K562 (cell line): Measurements from ENCODE around the gene SOX12. TPM values are rescaled to one million over a fixed set of nuclear protein-coding genes. Genes with fewer than 3 reads are reported as not detected.

Experiments
- ATF1 ChIP-seq, 2 experiments: fragments of 450-650 bp in 1 of 2; IDR thresholded peaks; 2 replicates each; pipeline ENCODE4 v1.6.1; 2016; ENCODE audit warnings: missing compliant biosample characterization in 1 of 2, missing genetic modification characterization in 1 of 2
- BMI1 ChIP-seq: fragments of 150-350 bp; IDR thresholded peaks from 2 replicates; pipeline ENCODE4 v1.6.1; 2014; ENCODE audit warnings: low read length
- CBFA2T2 ChIP-seq: fragments of 450-650 bp; conservative IDR thresholded peaks from 2 replicates; pipeline ENCODE4 v1.6.1; 2017; ENCODE audit warnings: mild to moderate bottlenecking
- DEAF1 ChIP-seq: fragments of 450-650 bp; formaldehyde crosslinking; IDR thresholded peaks from 2 replicates; pipeline ENCODE4 v1.4.0; 2020; ENCODE audit warnings: mild to moderate bottlenecking, moderate library complexity
- ETS2 ChIP-seq: IDR thresholded peaks from 2 replicates; pipeline ENCODE4 v1.6.1; 2016; ENCODE audit warnings: borderline replicate concordance, missing genetic modification characterization, mild to moderate bottlenecking, moderate library complexity, missing compliant biosample characterization; ENCODE audit not compliant: poor library complexity, severe bottlenecking
- MBD2 ChIP-seq: sonication (generic); IDR thresholded peaks from 2 replicates; pipeline ENCODE4 v1.6.1; 2016; ENCODE audit warnings: low read depth, borderline replicate concordance
- NCOA4 ChIP-seq: fragments of 450-650 bp; IDR thresholded peaks from 2 replicates; pipeline ENCODE4 v1.6.1; 2018; ENCODE audit warnings: mild to moderate bottlenecking; ENCODE audit not compliant: partially characterized antibody
- POLR2AphosphoS2 ChIP-seq: IDR thresholded peaks from 2 replicates; pipeline ENCODE4 v1.6.1; 2012; ENCODE audit warnings: low read length, improper control_type of control experiment
- RBM14 ChIP-seq: fragments of 200-400 bp; formaldehyde crosslinking; IDR thresholded peaks from 2 replicates; pipeline ENCODE4 v1.6.1; 2018; ENCODE audit warnings: low read depth, mild to moderate bottlenecking, low read length, moderate library complexity, borderline replicate concordance; ENCODE audit not compliant: insufficient read depth
- SETDB1 ChIP-seq: IDR thresholded peaks from one replicate; pipeline ENCODE4 v1.6.1; 2012; ENCODE audit warnings: low read length, control low read depth, inconsistent platforms
- SRSF7 ChIP-seq: fragments of 200-400 bp; formaldehyde crosslinking; optimal IDR thresholded peaks from 2 replicates; pipeline ENCODE3; 2017; ENCODE audit warnings: mild to moderate bottlenecking, low read depth, low read length
- SUPT5H ChIP-seq: fragments of 450-650 bp; IDR thresholded peaks from 2 replicates; pipeline ENCODE4 v1.6.1; 2016
- XRCC4 ChIP-seq: IDR thresholded peaks from one replicate; pipeline ENCODE4 v1.6.1; 2011; ENCODE audit not compliant: insufficient read depth, insufficient read length; ENCODE audit errors: extremely low read depth
- ZNF407 ChIP-seq: fragments of 450-650 bp; IDR thresholded peaks from 2 replicates; pipeline ENCODE4 v1.6.1; 2016; ENCODE audit warnings: low read depth
- ZNF583 ChIP-seq: fragments of 250-450 bp; sonication (Bioruptor Pico); IDR thresholded peaks from 2 replicates; pipeline ENCODE4 v1.4.0; 2020
- ZNF740 ChIP-seq, 3 experiments: fragments of 200-800 bp in 1 of 3; sonication (Bioruptor generic) in 1 of 3; sonication (generic) in 1 of 3; formaldehyde crosslinking in 1 of 3; IDR thresholded peaks; 2 replicates each; pipeline versions ENCODE4 v1.6.1 to v1.8.0; 2016 to 2022; ENCODE audit warnings: mild to moderate bottlenecking in 2 of 3, missing compliant biosample characterization in 2 of 3, missing genetic modification characterization in 2 of 3, missing genetic modification reagents in 1 of 3
- polyA plus RNA-seq, 8 experiments: library from polyadenylated mRNA; depleted of rRNA in 4 of 8; stranded (reverse) in 5 of 8; unstranded in 3 of 8; fragments of >200 nt; fragmentation: Nextera tagmentation in 2 of 8; fragmentation: Illumina TruSeq in 1 of 8; extraction: Ambion mirVana in 2 of 8; extraction: Trizol in 1 of 8; gene quantifications; 2 replicates each; pipeline versions ENCODE4 v1.2.1 to v1.2.3, GENCODE V29; 2011 to 2014; ENCODE audit warnings: inconsistent platforms in 1 of 8, missing spikeins in 1 of 8
- total RNA-seq, 7 experiments: library from RNA; depleted of rRNA in 6 of 7; stranded (reverse); fragments of >200 nt in 6 of 7; fragmentation: Illumina TruSeq in 2 of 7; extraction: Trizol in 2 of 7; gene quantifications; 2 replicates each; pipeline versions ENCODE4 v1.2.1 to v1.2.3, GENCODE V29; 2011 to 2021; ENCODE audit warnings: low replicate concordance in 1 of 7

SOX12 gene
- total and polyA plus RNA-seq, 9 of the 15 experiments (the other 6 are each of a cell fraction or from before 2014, with no cell fraction given), result 0.42 to 26.3 (median 2.6) TPM

GRCh38 chr20:362271-363254 is 37.2 kb downstream of the SOX12 start (continued):
- peak; percentile 44 for TF ChIP-seq DEAF1 (CRISPR knock-in tag)
- no peak for TF ChIP-seq ETS2
- TF ChIP-seq RBM14, result no peak
- no peak for TF ChIP-seq XRCC4
- no peak for TF ChIP-seq ZNF407
- TF ChIP-seq NCOA4, result no peak
- TF ChIP-seq SETDB1, result no peak
- TF ChIP-seq ZNF583 (CRISPR knock-in tag), result peak; percentile 89
- TF ChIP-seq CBFA2T2, result no peak
- TF ChIP-seq BMI1, result no peak
- TF ChIP-seq ATF1 (CRISPR knock-in tag; IDR thresholded peaks at IDR 0.05), result no peak
- peak; percentile 27 for TF ChIP-seq ATF1 (tag; IDR thresholded peaks at IDR 0.05)
- TF ChIP-seq SRSF7, result no peak
- TF ChIP-seq POLR2AphosphoS2, result no peak
- TF ChIP-seq MBD2, result no peak
- TF ChIP-seq SUPT5H, result no peak
- TF ChIP-seq ZNF740 (CRISPR knock-in tag; IDR thresholded peaks at IDR 0.05), result no peak
- no peak for TF ChIP-seq ZNF740 (tag; IDR thresholded peaks at IDR 0.05)
